GM21576 (cell line): ENCODE results near the gene KLHDC4.
"Not testable (repeated sequence)": the region's sequence is repeated elsewhere in the genome, so short reads cannot be mapped to it uniquely, and the experiment has no call there.

Source experiments
- ATAC-seq: cut with Tn5 transposase; IDR thresholded peaks from one replicate; pipeline ENCODE4 v1.9.1; 2021; ENCODE audit warnings: mild to moderate bottlenecking, moderate library complexity; ENCODE audit not compliant: unreplicated experiment

Gene KLHDC4

DNA sequence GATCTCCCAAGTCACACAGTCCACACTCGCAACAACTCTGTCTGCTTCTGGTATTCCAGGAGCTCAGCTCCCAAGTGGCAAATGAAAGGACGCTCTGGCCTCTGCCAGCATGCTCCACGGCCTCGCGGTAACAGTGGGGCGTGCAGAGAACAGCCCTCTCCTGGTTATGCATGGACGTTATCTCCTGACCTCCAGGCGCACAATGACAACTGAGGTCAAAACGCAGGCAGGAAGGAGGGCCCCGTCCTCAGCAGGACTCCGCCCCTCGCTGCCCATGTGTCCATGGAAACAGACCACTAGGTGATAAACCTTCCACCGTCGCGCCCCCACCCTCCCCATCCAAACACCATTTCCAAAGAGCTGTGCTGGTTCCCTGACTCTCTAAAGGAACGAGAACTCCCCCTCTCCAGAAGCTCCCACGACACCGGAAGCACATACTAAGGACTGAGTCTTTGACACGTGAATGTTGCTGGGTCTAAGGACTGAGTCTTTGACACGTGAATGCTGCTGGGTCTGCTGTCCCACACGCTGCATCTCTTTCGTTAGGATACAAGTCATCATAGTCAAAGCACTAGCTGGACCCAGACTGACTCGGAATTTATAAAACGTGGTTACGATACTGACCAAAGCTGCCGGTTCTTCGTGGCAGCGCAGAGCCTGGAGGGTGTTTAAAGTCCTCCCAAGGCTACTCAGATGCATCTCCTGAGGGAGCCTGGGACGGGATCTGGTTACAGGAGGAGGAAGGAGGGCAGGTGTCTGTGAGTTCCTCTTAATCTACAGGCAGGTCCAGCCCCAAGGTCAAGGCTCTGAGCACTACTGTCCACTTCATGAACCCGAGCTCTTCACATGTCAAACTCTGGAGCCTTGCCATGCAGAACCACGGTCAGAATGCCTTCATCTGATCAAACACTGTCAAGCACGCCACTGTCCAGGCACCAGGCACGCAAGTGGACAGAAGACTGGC is 43.9 kb downstream of the KLHDC4 start:
- no peak for ATAC-seq

- no peak for ATAC-seq
Measured at GRCh38 chr16:87720446-87720845, 45.3 kb downstream of the KLHDC4 start.

DNA sequence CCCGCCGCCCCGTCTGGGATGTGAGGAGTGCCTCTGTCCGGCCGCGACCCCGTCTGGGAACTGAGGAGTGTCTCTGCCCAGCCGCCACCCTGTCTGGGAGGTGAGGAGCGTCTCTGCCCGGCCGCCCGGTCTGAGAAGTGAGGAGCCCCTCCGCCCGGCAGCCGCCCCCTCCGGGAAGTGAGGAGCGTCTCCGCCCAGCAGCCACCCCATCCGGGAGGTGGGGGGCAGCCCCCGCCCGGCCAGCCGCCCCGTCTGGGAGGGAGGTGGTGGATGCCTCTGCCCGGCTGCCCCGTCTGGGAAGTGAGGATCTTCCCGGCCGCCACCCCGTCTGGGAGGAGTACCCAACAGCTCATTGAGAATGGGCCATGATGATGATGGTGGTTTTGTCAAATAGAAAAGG is 47.0 kb downstream of the KLHDC4 start:
- ATAC-seq, result not testable (repeated sequence)

GRCh38 chr16:87715658-87716057 is 50.1 kb downstream of the KLHDC4 start:
- no peak for ATAC-seq

DNA sequence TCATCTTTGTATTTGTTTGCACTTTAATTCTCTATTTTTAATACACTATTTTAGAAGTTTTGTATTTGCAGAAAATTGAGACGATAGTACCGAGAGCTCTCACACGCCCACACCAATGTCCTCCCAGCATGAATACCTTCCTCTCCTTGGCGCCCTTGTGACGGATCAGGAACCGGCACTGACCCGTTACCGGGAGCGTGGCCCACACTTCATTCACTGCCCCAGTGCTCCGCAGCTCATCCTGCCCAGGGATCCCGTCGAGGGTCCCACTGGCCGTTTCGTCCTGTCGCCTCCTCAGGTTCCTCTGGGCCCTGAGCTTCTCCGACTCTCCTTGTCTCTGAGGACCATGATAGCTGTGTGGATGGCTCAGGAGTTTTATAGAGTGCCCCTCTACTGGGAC is 50.6 kb downstream of the KLHDC4 start:
- ATAC-seq, result no peak

DNA sequence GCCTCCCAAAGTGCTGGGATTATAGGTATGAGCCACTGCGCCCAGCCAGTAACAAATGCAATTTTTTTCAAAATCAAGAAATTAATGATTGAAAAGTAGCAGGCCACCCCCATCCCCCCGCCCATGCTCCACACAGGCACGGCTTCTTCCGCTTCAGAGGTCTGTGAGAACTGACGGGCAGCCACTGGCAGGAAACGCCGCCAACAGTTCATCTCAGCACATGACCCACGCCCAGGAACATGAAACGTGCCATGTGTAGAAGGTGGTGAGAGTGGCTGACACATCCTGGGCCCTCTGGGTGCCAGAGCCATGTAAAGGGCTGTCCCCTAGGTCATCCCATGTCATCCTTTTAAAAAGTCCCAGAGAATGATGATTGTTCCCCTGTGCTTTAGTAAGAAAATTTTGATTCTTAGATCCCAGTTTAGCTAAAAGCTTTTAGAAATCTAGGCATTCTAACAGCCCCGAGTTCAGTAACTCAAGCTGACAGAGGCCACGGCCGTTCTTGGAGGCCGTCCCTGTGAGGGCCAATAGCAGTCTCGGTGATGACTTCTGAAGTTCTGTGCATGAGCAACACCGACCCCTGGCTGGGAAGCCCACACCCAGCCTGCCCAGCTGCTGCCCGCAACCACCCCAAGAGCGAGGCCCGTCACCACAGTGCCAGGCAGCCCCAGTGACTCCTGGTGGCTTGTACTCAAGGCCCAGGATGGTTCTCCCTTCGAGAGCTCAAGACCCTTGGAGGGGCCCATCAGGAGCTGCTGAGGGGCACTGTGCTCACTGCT is 52.1 kb downstream of the KLHDC4 start:
- ATAC-seq, result no peak

DNA sequence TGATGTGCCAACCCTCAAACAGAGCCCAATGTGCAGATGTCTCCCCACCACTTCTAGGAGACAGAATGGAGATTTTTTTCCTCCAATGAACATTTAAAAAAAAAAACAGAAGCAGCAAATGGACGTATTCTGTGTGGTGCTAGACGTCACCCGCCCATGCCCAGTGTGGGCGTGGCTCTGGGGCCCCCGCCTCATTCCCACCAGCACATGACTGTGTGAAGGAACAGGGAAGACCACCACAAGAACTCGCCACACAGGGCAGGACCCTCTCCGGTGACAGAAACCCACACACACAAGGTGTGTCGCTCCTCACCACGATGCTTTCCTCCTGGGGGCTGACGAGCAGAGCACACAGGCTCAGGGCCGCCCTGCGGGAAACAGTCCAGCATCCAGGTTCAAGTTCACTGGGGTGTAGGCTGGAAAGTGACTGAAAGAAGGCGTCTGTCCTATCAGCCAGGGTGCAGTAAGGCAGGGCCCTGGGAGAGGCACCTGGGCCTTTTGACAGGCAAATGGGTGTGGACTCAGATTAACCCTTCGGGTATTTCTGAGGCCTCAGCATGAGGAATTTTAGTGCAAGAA is 53.5 kb downstream of the KLHDC4 start:
- no peak for ATAC-seq

DNA sequence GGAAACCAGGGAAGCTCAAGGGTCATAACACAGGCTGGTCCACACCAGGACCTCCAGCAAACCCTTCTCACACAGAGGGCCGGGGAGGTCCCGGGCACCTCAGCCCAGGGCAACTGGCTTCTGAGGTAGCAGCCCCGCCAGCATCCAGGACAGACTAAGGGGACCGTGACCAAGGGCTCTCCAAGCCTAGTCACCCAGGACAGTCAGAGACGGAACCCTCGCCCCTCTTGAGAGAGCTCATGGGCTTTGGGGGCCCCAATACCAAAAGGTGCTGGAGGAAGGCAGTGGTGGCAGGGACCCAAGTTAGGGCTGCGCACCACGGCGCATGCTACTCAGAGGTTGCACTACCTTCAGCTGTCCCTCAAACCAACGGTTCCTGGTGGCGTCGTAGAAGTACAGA is 54.9 kb downstream of the KLHDC4 start:
- ATAC-seq, result no peak

- no peak for ATAC-seq
Measured at GRCh38 chr16:87709677-87710076, 56.1 kb downstream of the KLHDC4 start.

GRCh38 chr16:87708881-87709638 is 56.7 kb downstream of the KLHDC4 start:
- no peak for ATAC-seq

GRCh38 chr16:87707714-87708580 is 57.8 kb downstream of the KLHDC4 start:
- no peak for ATAC-seq

DNA sequence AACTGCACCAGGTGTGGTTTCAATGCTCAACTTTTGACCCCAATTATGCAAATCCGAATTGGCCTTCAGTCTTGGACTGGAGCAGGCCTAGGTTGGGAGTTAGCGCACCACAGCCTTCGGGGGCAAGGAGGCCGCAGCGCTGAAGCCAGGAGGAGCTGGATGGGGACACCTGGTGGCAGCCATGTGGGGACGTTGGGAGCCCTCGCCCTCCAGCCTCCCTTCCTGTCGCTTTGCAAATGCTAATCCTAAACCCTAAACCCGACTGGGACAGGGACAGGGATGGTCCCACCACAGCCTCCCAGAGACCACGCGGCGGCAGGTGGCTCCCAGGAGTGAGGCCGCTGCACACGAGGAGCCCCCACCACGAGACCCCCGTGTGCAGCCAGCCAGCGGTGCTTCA is 58.7 kb downstream of the KLHDC4 start:
- no peak for ATAC-seq

DNA sequence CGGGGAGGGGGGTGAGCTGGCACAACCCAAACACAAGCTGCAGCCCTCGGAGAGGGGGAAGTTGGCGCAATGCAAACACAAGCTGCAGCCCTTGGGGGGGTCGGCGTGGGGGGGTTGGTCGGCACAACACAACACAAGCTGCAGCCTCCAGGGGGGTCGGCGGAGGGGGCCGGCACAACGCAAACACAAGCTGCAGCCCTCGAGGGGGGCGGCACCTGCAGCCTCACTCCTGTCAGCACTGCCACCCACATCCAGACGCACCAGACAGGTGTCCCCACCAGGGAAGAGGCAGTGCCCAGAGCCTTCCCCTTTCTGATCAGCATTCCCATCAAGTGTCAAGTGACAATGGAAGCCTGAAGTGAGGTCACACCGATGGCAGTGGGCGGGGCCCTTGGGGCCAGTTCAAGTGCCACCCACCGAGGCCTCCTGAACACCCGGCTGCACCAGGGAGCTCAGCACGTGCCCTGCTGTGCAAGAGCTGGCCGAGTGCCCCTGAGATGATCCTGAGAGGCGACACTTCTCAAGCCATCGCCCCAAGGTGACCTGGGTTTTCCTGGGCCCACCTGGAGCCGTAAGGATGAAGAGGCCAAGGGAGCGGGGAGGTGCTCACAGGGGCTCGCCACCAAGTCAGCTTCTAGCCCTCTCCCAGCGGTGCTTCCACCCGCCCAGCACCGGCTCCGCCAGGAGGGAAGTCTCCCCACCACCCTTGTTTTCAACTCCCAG is 59.3 kb downstream of the KLHDC4 start:
- no peak for ATAC-seq

GRCh38 chr16:87705771-87706277 is 60.0 kb downstream of the KLHDC4 start:
- ATAC-seq, result no peak

- no peak for ATAC-seq
Measured at GRCh38 chr16:87704754-87705353, 60.9 kb downstream of the KLHDC4 start.

GRCh38 chr16:87703835-87704375 is 61.9 kb downstream of the KLHDC4 start:
- ATAC-seq, result no peak

- ATAC-seq, result no peak
Measured at GRCh38 chr16:87703071-87703470, 62.7 kb downstream of the KLHDC4 start.

GRCh38 chr16:87702325-87702811 is 63.4 kb downstream of the KLHDC4 start:
- ATAC-seq, result peak; percentile 49
